HG02970 (cell line): ENCODE results near the gene VAC14.

Source experiments
- ATAC-seq: cut with Tn5 transposase; IDR thresholded peaks from one replicate; pipeline ENCODE4 v1.9.1; 2021; ENCODE audit warnings: mild to moderate bottlenecking, moderate library complexity, moderate number of reproducible peaks; ENCODE audit not compliant: unreplicated experiment, low FRiP score

VAC14 gene

DNA sequence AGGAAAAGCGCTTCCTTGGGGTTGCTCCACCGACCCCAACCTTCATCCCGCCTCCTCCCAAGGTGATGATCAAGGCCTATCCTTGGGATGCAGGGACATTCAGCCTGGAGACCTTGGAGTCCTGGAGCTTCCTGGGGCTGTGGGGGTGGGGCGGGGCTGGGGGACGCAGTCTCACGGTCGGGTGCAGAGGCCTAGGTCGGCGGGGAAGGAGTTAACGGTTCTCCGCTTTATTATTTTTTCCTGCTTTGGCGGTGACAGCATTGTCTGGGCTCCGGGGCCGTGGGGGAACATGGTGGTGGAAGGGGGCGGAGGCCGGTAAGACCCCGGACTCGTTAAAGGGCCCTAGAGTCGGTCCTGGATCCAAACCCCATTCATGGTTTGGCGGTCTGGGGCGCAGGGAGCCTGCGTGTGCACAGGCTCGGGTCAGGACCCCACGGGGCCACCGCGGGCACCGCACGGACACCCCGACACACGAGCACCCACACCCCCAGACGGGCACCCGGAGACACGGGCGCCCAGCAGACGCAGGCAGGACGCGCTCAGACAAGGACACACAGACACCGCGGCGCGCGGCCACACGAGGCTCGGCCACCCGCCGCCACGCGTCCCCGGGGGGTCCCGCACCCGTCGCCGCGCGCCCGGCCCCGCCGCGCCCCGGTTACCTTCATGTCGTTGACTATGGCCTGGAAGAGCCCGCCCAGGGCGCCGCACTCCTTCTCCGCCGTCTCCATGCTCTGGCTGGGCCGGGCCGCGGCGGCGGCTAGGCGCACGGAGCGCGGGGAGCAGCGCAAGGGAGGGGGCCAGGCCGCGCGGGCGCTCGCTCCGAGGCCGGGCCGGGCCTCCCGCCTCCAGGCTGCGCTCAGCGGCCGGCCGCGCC is 115.7 kb downstream of the VAC14 start:
- ATAC-seq, result no peak

DNA sequence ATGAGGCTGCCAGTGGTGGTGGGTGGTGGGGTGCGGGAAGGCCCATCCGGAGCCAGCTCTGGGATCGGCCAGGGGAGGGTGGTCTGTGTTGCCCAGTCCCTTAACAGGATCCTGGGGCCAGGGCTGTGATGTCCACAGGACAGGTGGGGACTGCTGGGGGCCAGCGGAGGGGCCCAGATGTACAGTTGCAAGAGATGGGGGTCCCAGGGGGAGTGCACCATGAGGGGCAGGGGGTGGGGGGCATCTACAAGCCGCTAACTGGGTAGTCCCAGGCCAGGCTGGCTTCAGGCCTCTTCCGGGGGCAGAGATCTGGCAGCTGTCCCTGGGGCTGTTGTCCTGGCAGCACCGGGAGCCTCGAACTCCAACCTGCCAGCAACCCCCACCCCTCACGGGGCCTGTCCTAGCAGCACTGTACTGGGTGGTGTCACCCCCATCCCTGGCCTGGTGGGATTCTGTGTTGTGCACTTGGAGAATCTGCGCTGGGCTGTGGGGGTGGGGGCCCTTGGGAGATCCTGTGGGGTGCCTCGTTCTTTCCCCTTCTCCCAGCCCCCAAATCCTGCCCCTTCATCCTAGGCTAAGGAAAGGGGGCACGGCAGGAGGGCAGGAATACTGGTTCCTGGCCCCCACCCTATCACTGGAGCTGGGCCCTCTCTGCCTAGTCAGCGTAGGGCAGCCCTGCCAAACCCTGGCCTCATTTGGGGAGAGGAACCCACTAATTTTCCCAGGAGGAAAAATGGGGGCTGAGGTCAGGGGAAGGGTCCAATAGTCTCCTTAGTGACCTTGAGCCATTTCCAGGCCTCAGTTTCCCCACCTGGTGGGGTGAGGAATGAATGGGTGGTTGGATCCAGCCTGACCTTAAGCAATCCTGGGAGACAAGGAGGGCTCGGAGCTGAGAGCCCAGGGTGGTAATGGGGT is 116.6 kb downstream of the VAC14 start:
- ATAC-seq, result no peak

- ATAC-seq, result no peak
Measured at GRCh38 chr16:70683146-70683944, 117.6 kb downstream of the VAC14 start.

GRCh38 chr16:70682239-70683145 is 118.5 kb downstream of the VAC14 start:
- ATAC-seq, result no peak

DNA sequence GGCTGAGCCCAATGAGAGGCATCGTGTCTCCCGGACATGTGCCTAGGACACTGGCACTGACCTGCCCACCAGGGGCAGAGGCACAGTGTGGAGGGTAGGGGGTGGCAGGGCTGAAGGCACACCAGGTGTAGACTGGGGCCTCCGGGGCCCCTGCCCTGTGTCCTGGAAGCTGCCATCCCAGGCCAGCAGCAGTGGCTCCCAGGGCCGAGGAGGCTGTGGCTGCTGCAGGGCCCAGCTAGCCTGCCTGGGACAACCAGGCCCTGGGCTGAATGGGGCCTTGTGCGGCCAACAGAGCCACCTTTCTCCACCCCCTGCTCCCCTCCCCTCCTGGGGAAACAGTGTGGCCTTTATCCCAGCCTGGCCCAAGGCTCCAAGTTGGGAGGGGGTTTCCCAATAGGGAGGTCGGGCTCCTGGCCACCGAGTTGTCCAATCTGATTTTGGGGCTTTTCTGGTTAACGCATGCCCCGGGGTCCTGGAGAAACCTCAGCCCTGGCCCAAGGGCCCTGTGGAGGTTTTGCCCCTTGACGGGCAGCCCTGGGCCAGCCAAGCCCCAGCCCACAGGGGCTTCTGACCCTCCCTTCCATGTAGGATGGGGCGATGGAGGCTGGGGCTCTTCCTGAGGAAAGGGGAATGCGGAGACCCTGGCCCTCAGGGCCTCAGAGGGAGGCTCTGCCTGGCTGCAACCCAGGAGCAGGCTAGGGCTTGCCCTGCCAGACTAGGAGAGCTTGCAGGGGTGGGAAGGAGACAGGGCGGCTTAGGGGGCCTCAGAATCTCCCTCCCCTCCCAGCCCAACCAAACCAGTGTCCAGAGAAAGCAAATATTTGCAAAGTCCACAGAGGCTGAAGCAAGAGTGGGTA is 119.3 kb downstream of the VAC14 start:
- no peak for ATAC-seq

DNA sequence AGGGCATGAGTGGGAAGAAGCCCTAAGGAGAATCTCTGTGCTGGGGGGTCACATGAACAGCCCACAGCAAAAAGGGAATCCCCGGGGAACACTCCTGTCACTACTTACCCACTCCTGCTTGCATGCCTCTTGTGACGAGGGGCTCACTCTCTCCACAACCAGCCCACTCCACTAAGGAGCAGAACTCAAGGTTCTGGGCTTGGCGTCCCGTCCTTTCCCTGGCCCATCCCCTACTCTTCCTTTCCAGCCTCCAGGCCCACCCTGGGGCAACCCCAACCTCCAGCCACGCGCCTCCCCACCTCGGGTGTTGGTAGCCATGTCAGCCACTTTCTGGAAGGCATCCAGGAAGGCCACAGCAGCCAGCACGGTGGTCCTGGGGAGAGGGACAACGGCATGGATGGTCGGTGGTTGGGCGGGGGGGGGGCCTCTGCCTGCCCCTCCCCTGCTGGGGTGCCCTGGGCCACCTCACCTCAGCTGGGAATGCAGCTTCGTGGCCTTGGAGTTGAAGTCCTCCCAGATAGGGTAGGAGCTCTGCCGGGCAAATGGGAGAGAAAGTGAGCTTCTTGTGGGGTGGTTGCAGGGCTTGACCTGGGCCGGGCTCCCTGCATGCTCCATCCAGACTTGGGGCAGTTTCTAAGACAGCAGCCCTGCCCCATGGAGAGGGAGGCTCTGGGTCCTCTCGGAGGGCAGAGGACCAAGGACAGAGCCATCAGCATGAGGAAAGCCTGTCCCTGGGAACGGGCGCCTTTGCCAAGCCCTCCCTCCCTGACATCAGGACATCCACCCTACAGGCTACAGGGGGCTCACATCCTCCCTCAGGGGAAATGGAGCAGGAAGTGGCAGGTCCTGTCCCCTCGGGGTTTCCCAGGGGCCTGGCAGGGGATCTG is 120.2 kb downstream of the VAC14 start:
- no peak for ATAC-seq

DNA sequence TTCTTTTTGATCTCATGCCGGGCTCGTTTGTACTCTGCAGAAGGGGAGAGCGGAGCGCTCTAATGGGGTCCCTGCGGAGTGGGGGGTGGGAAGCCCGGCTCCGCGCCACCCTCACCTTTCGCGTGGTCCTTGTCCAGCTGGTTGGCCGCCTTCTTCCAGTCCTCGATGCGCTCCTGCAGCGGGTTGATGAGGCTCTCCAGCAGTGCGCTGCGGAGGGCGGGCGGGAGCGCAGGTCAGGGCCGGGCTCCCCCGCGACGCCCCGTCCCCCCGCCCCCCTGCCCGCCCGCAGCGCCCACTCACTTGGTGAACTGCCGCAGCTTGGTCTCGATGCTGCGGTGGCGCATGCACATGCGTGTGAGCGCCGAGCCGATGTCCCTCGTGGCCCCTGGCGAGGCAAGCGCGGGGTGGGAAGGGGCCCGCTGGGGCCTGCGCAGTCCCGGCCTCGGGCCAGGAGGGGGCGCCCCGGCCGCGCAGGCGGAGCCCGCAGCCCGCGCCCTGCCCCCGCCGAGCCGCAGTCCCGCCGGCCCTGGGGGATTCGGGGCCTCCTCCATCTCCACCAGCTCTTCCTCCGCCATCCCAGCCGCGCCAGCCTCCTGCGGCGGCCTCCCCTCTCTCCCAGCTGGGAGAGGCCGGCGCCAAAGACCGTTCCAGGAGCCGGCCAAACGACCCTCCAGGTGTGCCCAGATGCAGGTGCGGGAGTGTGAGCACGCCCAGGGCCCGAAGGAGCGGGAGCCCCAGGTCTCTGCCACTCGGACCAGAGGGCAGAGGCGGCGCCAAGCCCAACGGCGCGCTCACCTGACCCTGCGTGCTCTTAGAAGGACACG is 121.1 kb downstream of the VAC14 start:
- no peak for ATAC-seq

GRCh38 chr16:70678898-70679670 is 121.9 kb downstream of the VAC14 start:
- no peak for ATAC-seq

DNA sequence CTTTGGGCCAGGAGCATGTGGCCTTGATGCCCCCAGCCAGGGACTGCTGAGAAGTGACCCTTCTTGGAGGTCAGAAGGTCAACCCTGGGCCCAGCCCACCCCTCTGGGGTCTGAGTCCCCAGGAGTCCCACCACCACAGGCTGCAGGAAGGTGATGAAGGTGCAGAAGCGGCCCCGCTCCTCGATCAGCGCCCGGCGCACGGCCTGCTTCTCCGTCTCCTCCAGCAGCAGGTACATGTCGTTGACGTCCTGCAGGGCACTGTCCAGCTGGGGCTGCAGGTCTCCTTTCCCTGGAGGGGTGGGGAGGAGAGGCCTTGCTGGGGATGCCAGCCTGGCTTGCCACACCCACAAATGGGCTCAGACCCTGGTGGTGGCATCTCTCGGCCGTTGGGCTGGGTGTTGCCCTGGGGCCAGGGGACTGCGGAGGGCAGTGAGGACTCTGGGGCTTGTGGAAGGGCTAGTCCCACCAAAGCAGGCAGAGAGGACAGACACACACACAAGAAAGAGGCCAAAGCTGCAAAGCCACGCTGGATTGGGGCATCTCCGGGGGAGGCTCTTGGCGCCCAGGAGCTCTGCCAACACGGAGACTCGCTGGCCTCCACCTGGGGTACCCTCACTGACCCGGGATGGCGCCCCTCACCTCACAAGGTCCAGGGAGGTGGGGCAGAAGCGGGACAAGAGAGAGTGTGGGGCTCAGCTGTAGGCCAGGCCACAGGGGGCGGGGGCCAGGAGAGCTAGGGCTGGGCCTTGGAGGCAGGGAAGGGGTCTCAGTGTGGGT is 122.6 kb downstream of the VAC14 start:
- no peak for ATAC-seq

GRCh38 chr16:70677499-70678120 is 123.3 kb downstream of the VAC14 start:
- no peak for ATAC-seq

DNA sequence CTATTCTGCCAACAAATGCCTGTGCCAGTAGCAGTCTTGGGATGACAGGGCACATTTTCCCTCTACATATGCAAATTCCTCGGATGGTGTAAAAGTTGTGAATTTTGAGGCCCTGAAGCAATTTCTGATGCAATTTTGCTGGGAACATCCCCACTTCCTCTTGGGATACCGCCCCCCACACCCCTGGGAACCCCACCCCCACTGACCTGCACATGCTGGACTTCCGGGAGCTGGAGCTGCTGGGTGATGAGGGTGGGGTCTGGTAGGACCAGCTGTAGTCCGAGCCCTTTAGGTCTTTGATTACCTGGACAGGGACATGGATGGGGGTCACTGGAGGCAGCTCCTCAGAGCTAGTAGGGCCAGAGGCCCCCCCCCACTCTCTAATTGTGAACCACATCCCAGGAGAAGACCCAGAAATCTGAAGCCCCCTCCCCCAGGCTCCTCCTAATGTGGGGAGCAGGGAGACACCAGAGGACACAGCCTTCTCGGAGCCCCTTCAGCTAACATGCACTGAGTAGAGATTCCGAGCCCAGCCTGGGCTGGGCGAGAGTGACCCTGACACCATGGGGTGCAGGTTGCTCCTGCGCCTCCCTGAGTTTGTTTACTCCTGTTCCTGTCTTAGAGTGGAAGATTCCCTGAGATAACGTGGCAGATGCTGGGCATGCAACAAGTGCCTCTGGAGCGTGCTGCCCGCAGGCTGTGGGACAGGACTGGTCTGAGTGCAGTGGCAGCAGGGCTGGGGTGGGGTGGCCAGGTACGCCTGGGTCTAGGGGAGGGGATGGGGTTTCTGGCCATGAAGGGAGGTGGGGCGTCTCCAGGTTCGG is 124.1 kb downstream of the VAC14 start:
- ATAC-seq, result no peak

DNA sequence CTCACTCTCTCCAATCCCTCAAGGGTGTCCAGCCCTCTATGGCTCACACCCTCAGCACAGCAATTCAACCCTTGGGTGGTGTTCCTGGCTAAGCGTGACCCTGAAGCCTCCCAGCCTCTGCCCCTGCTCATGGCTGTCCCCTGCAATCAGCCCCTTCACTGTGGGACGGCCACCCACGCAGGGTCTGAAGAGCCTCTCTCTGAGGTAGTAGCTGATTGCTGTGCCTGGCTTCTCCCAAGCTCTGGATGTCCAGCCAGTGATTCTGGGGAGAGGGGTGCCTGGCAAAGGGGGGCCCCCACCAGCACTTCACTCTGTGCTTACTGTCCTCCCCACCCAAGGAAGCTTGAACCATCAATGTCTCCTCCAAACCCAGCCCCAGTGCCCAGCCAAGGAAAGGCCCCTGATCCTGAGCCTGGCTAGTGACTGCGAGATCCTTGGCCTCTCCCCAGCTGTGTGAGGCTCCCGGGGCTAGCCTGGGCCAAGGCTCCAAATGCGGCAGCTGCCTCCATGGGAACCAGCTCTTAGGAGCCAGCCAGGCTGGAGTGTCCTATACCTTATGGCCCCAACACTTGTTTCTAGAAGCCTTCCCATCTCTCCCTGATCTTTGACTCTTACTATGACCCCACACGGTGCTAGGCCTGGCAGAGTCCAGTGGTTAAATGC is 125.0 kb downstream of the VAC14 start:
- no peak for ATAC-seq

- ATAC-seq, result no peak
Measured at GRCh38 chr16:70674221-70675014, 126.5 kb downstream of the VAC14 start.
